GM12872 (cell line): ENCODE data around the gene KIF26B.

ENCODE experiments used
- CTCF ChIP-seq: IDR thresholded peaks from 3 replicates; pipeline ENCODE4 v1.5.1; 2011; ENCODE audit warnings: low read depth, mild to moderate bottlenecking, low read length, moderate library complexity; ENCODE audit not compliant: insufficient read depth

The KIF26B gene

GRCh38 chr1:245486775-245487470 lies 332.1 kb downstream of the KIF26B start:
- no peak for TF ChIP-seq CTCF

- TF ChIP-seq CTCF = no peak
Observed at GRCh38 chr1:245488346-245489129, 333.8 kb downstream of the KIF26B start.

GRCh38 chr1:245489838-245490237 lies 335.1 kb downstream of the KIF26B start:
- TF ChIP-seq CTCF = no peak

- TF ChIP-seq CTCF = peak; percentile 42; the same call in 2 of the 3 replicates
Observed at GRCh38 chr1:245493029-245493428, 338.2 kb downstream of the KIF26B start.

GRCh38 chr1:245495681-245496080 lies 340.9 kb downstream of the KIF26B start:
- no peak for TF ChIP-seq CTCF

- no peak for TF ChIP-seq CTCF
Observed at GRCh38 chr1:245500546-245500945, 345.8 kb downstream of the KIF26B start.

GRCh38 chr1:245501633-245502032 lies 346.8 kb downstream of the KIF26B start:
- no peak for TF ChIP-seq CTCF
